OCI-LY1 (cell line): ENCODE data around the gene SIK2.

Source experiments
- EZH2 ChIP-seq: fragments of 200-600 bp; sonication (generic), shearing (Covaris generic); IDR thresholded peaks from 2 replicates; pipeline ENCODE4 v1.8.0; 2017; ENCODE audit warnings: borderline replicate concordance, mixed run types, mild to moderate bottlenecking, antibody characterized with exemption, low read length, moderate library complexity, mixed read lengths
- TF ChIP-seq, protein P1 (sequence below): fragments of 200-600 bp; sonication (generic), shearing (Covaris generic); IDR thresholded peaks from 2 replicates; pipeline ENCODE4 v1.5.1; 2017; ENCODE audit warnings: mild to moderate bottlenecking, antibody characterized with exemption, low read length, moderate library complexity, mixed read lengths

DNA sequence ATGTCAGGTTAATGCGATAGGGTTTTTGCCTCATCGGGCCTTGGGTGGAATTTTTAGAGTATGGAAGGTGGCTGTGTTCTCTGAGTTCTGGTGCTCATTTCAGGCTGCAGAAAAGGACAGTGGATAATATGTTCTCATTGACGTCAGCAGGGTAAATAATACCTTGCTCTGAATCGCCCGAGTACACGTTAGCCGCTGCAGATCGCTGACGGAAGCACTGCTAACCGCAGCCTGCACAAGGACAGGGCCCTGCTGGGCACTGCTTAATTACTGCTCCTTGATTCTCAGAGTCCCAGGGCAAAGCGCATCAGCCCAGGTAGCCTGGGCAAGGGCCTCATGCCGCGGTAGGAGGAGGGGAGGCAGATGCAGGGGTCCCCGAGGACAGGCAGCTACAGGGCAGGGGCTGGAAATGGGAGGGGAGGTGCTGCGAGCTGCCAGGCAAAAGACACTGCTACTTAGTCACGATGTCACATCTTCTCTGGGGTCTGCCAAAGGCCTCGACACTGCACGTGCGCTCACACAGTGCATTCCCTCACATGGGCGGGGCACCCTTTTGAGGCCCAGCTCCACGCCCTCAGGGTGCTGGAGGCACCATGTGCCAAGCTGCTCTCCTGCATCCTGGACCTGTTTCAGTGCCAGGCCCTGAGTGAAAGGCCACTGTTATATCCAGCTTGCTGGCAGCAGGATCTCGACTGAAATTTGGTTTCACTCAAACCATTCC lies 128.8 kb downstream of the SIK2 start:
- no peak for TF ChIP-seq EZH2
- TF ChIP-seq, protein P1, sequence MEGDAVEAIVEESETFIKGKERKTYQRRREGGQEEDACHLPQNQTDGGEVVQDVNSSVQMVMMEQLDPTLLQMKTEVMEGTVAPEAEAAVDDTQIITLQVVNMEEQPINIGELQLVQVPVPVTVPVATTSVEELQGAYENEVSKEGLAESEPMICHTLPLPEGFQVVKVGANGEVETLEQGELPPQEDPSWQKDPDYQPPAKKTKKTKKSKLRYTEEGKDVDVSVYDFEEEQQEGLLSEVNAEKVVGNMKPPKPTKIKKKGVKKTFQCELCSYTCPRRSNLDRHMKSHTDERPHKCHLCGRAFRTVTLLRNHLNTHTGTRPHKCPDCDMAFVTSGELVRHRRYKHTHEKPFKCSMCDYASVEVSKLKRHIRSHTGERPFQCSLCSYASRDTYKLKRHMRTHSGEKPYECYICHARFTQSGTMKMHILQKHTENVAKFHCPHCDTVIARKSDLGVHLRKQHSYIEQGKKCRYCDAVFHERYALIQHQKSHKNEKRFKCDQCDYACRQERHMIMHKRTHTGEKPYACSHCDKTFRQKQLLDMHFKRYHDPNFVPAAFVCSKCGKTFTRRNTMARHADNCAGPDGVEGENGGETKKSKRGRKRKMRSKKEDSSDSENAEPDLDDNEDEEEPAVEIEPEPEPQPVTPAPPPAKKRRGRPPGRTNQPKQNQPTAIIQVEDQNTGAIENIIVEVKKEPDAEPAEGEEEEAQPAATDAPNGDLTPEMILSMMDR, result no peak
